Pancreas (tissue), 10 donors: ENCODE data around the gene TBX1. TPM values are rescaled to one million over a fixed set of nuclear protein-coding genes. Genes with fewer than 3 reads are reported as not detected.

ENCODE experiments used
- ATAC-seq, 4 donors: fragments of 200-7000 bp; cut with Tn5 transposase; one replicate each; pipeline versions ENCODE4 v1.8.0 to v1.9.1; 2020; ENCODE audit warnings: mild to moderate bottlenecking in 4 of 4, moderate library complexity in 4 of 4
- DNase-seq, 6 donors: peaks; one replicate each; pipeline ENCODE4 v3.0.0-alpha.2; 2020
- FAIRE-seq: peaks from 2 replicates; lab custom pipeline; 2012; peaks lifted over from hg19 to GRCh38; lab: Jason Lieb, UNC
- H3K27ac ChIP-seq, 4 donors: fragments of 200-600 bp; sonication (generic); 1 replicate in 3 of 4; 2 replicates in 1 of 4; pipeline versions ENCODE4 v1.5.0 to v1.8.0; 2020
- H3K27me3 ChIP-seq, 4 donors: fragments of 200-600 bp; one replicate each; pipeline ENCODE4 v1.8.0; 2021
- H3K36me3 ChIP-seq, 3 donors: fragments of 200-600 bp; sonication (generic) in 1 of 3; one replicate each; pipeline versions ENCODE4 v1.5.0 to v1.8.0; 2020 to 2021
- H3K4me1 ChIP-seq, 3 donors: fragments of 200-600 bp; one replicate each; pipeline ENCODE4 v1.8.0; 2021
- H3K4me3 ChIP-seq, 4 donors: fragments of 200-600 bp; sonication (generic) in 2 of 4; one replicate each; pipeline versions ENCODE4 v1.5.0 to v1.8.0; 2020 to 2021
- H3K9me3 ChIP-seq, 4 donors: fragments of 200-600 bp; one replicate each; pipeline ENCODE4 v1.8.0; 2021
- WGBS, 2 donors: extraction: QIAGEN DNeasy Blood & Tissue Kit; methylation state at CpG; one replicate each; pipeline ENCODE4 v1.1.7; 2013; 5-methylcytosine and 5-hydroxymethylcytosine counted together
- intact Hi-C, 3 donors: fragments of 100-400 bp; cut with DNase I; formaldehyde crosslinking; loops; one replicate each; pipeline versions ENCODE4 v1.11.1 to v1.14.2; 2022
- polyA plus RNA-seq, 2 donors: library from polyadenylated mRNA; stranded (reverse); fragments of 200-250 nt; gene quantifications; one replicate each; pipeline ENCODE4 v1.2.3, GENCODE V29; 2013
- total RNA-seq, 6 donors: library from RNA; stranded (reverse); fragmentation: NEBNext Ultra II Directional in 4 of 6; extraction: Animal tissue kit (Norgen Biotek cat#: 25700) in 4 of 6; gene quantifications; one replicate each; pipeline versions ENCODE4 v1.2.1 to v1.2.4, GENCODE V29; 2021 to 2023
- TF ChIP-seq, protein P1 (sequence below), 4 donors: fragments of 200-600 bp; sonication (generic) in 3 of 4; IDR thresholded peaks; one replicate each; pipeline versions ENCODE4 v1.5.0 to v1.8.0; 2021; ENCODE audit warnings: antibody characterized with exemption in 4 of 4
- donor health status: healthy with polysubstance abuse.
- donor health status: DM: no; HTN: no; CAD: no; lungs with moderate emphysema.
- donor health status: DM: no; HTN: no; CAD: no.
- donor health status: control.
- donor health status: control.
- donor health status: Bipolar disorder and iron deficiency.
- donor health status: DM: yes; HTN: yes; CAD: no.
- donor health status: DM: no; HTN: no; CAD: no.
- donor health status: DM: no; HTN: no; CAD: no.
- donor health status: DM: yes; HTN: yes; CAD: no.

Gene TBX1
- total and polyA plus RNA-seq, 8 donors, result 0.19 to 1.3 (median 0.31) TPM; not detected in 1

DNA sequence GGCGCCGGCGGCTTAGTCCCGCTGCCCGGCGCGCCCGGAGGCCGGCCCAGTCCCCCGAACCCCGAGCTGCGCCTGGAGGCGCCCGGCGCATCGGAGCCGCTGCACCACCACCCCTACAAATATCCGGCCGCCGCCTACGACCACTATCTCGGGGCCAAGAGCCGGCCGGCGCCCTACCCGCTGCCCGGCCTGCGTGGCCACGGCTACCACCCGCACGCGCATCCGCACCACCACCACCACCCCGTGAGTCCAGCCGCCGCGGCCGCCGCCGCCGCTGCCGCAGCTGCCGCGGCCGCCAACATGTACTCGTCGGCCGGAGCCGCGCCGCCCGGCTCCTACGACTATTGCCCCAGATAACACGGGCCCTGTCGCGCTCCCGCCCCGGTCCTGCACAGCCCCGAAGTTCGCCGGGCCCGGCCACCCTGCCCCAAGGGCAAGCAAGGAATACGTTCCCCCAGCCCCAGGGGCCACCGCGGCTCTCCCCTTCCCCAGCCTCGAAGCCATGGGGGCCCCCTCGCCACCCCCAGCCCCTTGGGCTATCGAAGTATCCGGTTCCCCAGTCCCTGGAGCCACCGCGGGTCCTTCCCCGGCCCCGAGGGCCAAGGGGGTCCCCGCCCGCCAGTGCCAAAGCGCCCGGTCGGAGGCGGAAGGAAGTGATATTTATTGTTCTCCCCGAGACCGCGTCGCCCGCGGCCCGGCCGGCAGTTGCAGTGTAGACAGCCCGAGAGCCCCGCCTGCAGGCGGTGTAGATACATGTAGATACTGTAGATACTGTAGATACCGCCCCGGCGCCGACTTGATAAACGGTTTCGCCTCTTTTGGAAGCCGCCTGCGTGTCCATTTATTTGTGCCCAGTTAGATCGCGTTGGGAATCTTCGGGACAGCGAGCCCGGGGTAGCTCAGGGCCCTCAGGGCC, 6.2 kb downstream of the TBX1 start:
- Histone ChIP-seq H3K4me3 (peak overlapping the region; percentile 10 to 45 (median 16)), H3K27me3 (peaks cover 0 to 43% (median 12%) of the 10 kb centered on the region in 4 donors), H3K9me3 (no peaks in the 10 kb centered on the region), H3K27ac (no peak overlapping the region), H3K36me3 (no peaks in the 10 kb centered on the region), H3K4me1 (peaks cover 0 to 5% (median 0%) of the 10 kb centered on the region in 3 donors)
- ATAC-seq (peak; percentile 63 to 86 (median 80)), DNase-seq (peak; percentile 24 to 82 (median 53)), FAIRE-seq (no peak)
- TF ChIP-seq, protein P1, sequence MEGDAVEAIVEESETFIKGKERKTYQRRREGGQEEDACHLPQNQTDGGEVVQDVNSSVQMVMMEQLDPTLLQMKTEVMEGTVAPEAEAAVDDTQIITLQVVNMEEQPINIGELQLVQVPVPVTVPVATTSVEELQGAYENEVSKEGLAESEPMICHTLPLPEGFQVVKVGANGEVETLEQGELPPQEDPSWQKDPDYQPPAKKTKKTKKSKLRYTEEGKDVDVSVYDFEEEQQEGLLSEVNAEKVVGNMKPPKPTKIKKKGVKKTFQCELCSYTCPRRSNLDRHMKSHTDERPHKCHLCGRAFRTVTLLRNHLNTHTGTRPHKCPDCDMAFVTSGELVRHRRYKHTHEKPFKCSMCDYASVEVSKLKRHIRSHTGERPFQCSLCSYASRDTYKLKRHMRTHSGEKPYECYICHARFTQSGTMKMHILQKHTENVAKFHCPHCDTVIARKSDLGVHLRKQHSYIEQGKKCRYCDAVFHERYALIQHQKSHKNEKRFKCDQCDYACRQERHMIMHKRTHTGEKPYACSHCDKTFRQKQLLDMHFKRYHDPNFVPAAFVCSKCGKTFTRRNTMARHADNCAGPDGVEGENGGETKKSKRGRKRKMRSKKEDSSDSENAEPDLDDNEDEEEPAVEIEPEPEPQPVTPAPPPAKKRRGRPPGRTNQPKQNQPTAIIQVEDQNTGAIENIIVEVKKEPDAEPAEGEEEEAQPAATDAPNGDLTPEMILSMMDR (IDR thresholded peaks at IDR 0.05), result no peak
- intact Hi-C loops, result no loop called here
- 2% methylated on average over 76 to 103 of the region's 103 CpGs for WGBS, 2 donors

DNA sequence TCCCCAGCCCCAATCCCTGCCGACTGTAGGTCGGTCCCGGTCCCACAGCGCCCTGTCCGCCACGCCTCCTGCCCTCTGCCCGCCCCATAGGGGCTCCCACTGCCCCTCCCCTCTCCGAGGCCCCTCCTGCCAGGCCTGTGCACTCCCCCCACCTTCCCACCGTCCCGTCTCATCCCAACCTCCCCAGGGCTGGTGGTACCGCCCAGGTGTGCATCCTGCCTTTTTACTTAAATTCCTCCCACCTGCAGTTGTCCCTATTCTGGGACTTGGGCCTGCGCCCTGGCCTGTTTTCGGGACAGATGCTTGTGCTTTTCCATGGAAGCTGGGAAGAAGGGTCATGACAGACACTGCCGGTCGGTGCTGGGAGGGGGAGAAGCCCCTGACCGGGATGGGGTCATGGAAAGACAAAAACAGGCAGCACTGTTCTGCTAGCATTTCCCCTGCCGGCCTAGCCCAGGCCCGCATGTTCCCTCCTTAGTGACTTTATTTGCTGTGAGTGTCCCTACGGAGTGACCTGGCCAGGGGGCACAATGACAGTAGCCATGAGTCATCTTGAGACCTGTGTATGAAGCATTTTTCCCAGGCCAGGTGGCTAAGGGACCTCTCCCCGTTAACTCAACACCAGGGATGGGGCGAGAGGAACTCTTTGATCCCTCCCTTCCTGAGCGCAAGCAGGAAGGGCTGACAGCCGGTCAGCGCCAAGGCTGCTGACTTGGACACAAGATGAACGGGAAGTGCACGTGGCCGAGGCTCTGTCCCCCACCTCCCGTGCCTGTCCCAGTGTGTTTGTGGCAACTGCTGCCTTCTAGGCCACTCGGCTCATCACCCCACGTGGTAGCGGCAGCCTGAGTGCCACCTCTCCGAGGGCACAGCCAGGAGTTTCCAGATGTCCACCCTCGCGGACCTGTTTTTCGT, 7.1 kb downstream of the TBX1 start:
- TF ChIP-seq, protein P1 (IDR thresholded peaks at IDR 0.05), result no peak
- DNase-seq (peak in 2 of 6 donors; percentile 20 to 73), ATAC-seq (peak; percentile 9 to 51 (median 24)), FAIRE-seq (no peak)
- Histone ChIP-seq H3K4me1 (peaks cover 0 to 5% (median 0%) of the 10 kb centered on the region in 3 donors), H3K36me3 (no peaks in the 10 kb centered on the region), H3K9me3 (no peaks in the 10 kb centered on the region), H3K4me3 (peak overlapping the region in 3 of 4 donors; percentile 15 to 45 (median 18)), H3K27ac (no peak overlapping the region), H3K27me3 (peaks cover 0 to 43% (median 11%) of the 10 kb centered on the region in 4 donors)
- intact Hi-C loops, result no loop called here
- 14 to 16% methylated on average over 35 of the region's 35 CpGs for WGBS, 2 donors

DNA sequence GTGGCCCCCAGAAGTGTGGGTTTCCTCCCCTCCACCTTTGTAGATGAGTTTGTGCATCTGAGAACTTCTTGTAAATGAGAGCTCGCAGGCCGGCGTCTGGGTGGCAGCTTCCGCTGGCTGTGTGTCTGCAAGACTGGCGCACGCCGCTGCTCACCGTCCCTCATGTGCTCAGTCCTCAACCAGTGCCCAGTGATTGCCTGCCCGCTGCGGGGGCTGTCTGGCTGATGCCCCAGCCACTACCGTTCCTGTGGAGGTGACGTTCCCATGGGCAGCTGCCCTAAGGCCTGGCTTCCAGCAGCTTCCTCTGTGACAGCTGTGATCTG, 8.8 kb downstream of the TBX1 start:
- intact Hi-C loops, result no loop called here
- TF ChIP-seq, protein P1 (IDR thresholded peaks at IDR 0.05), result no peak
- no peaks in the 10 kb centered on the region for H3K36me3 ChIP-seq
- WGBS, 2 donors, result 82 to 86% methylated on average over 11 to 12 of the region's 12 CpGs
- no peaks in the 10 kb centered on the region for H3K9me3 ChIP-seq
- no peak overlapping the region for H3K4me3 ChIP-seq
- H3K27me3 ChIP-seq, result peaks cover 0 to 43% (median 11%) of the 10 kb centered on the region in 4 donors
- ATAC-seq, result no peak
- FAIRE-seq, result no peak
- no peak overlapping the region for H3K27ac ChIP-seq
- H3K4me1 ChIP-seq, result peaks cover 0 to 5% (median 0%) of the 10 kb centered on the region in 3 donors
- peak in 1 of 6 donors; percentile 45 for DNase-seq

DNA sequence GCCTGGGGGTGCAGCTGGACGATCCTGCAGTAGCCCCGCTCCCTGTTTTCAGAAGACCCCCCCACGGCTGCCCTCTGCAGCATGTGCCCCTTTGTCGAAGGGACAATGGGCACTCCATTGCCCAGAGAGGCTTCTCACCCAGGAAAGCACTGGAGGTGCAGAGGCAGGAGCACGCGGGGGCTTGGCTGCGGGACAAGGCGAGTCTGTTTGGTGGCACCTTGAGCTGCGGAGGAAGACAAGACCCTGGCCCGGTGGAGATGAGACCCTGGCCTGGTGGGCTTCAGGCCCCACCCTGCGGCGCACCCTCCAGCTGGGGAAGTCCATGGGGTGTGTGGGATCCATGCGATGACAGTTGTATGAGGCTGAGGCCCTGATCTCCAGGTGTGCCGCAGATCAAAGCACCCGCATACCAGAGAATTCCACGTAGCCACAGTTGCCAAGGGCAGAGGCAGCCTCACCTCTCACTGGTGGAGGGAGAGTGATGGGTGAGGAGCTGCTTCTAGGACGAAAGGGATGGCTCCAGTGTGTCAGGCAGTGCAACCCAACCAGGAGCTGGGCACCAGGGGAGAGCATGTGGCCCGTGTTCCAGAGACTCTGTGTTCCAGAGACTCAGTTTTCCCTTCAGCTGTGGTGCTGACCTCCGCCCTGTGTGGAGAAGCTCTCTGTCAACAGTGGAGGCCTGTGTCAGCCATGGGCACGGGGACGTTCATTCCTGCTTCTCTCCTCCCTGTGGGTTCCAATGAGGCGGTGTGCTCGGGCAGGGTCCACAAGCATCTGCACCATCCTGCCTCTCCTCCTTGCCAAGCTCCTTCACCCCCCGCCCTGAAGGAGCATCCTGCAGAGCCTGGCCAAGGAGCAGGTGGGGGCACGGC, 10.0 kb downstream of the TBX1 start:
- Histone ChIP-seq H3K4me3 (no peak overlapping the region), H3K4me1 (peaks cover 0 to 5% (median 0%) of the 10 kb centered on the region in 3 donors), H3K27me3 (peaks cover 0 to 36% (median 11%) of the 10 kb centered on the region in 4 donors), H3K9me3 (no peaks in the 10 kb centered on the region), H3K27ac (no peak overlapping the region), H3K36me3 (no peaks in the 10 kb centered on the region)
- intact Hi-C loops, result no loop called here
- TF ChIP-seq, protein P1 (IDR thresholded peaks at IDR 0.05), result no peak
- DNase-seq (peak in 3 of 6 donors; percentile 12 to 41 (median 35)), FAIRE-seq (no peak), ATAC-seq (no peak)
- 52 to 66% methylated on average over 25 of the region's 25 CpGs for WGBS, 2 donors
